NB4 (cell line): ENCODE data around the gene PAX5.

ENCODE experiments used
- DNase-seq: peaks from one replicate; pipeline ENCODE4 v3.0.0; 2010; ENCODE audit warnings: low read depth
- H3K4me3 ChIP-seq: one replicate; pipeline ENCODE4 v1.5.1; 2011; ENCODE audit warnings: mild to moderate bottlenecking, low read depth, low read length, moderate library complexity
- CTCF ChIP-seq: IDR thresholded peaks from one replicate; pipeline ENCODE4 v1.5.1; 2012; ENCODE audit warnings: low read depth, low read length
- MAX ChIP-seq: IDR thresholded peaks from 2 replicates; pipeline ENCODE4 v1.6.1; 2011; ENCODE audit warnings: low read depth, low read length
- MYC ChIP-seq: IDR thresholded peaks from 2 replicates; pipeline ENCODE4 v1.6.1; 2011; ENCODE audit warnings: low read depth, low read length
- POLR2A ChIP-seq: IDR thresholded peaks from 2 replicates; pipeline ENCODE4 v1.6.1; 2011; ENCODE audit warnings: mild to moderate bottlenecking; ENCODE audit not compliant: insufficient read length; ENCODE audit errors: extremely low read depth

Gene PAX5

GRCh38 chr9:36905101-36906066 lies 128.7 kb downstream of the PAX5 start:
- DNase-seq: peak; percentile 11
- TF ChIP-seq MYC: no peak
- no peak for TF ChIP-seq MAX
- no peak for TF ChIP-seq CTCF
- no peak for TF ChIP-seq POLR2A
- H3K4me3 ChIP-seq: no peak overlapping the region

- H3K4me3 ChIP-seq: no peak overlapping the region
- DNase-seq: peak; percentile 63
- TF ChIP-seq CTCF: no peak
- no peak for TF ChIP-seq POLR2A
- TF ChIP-seq MYC: no peak
- no peak for TF ChIP-seq MAX
These were observed 130.3 kb downstream of the PAX5 start for GRCh38 chr9:36903541-36904435.

- no peak for TF ChIP-seq CTCF
- no peak overlapping the region for H3K4me3 ChIP-seq
- DNase-seq: no peak
These were observed 131.1 kb downstream of the PAX5 start for GRCh38 chr9:36902861-36903524.

GRCh38 chr9:36902080-36902716 lies 131.9 kb downstream of the PAX5 start:
- H3K4me3 ChIP-seq: no peak overlapping the region
- TF ChIP-seq CTCF: no peak
- TF ChIP-seq MYC: no peak
- TF ChIP-seq MAX: no peak
- DNase-seq: no peak

- DNase-seq: no peak
- TF ChIP-seq MYC (no peak), POLR2A (no peak), MAX (no peak), CTCF (no peak)
- H3K4me3 ChIP-seq: no peak overlapping the region
These were observed 132.5 kb downstream of the PAX5 start for GRCh38 chr9:36901528-36901927.
